HepG2 (cell line): ENCODE results near the gene ZC3H18. TPM values are rescaled to one million over a fixed set of nuclear protein-coding genes. Genes with fewer than 3 reads are reported as not detected.

ENCODE experiments used
- DBP ChIP-seq: sonication (generic); formaldehyde crosslinking; IDR thresholded peaks from 2 replicates; pipeline ENCODE4 v1.4.0; 2020; ENCODE audit warnings: missing genetic modification reagents; ENCODE audit errors: not compliant biosample characterization
- DR1 ChIP-seq: sonication (generic); formaldehyde crosslinking; IDR thresholded peaks from 2 replicates; pipeline ENCODE4 v1.8.0; 2021; ENCODE audit warnings: mild to moderate bottlenecking, missing genetic modification reagents, inconsistent platforms
- FOSL2 ChIP-seq: sonication (generic); formaldehyde crosslinking; IDR thresholded peaks from 2 replicates; pipeline ENCODE4 v1.4.0; 2020; ENCODE audit warnings: missing genetic modification reagents
- MTERF4 ChIP-seq: sonication (generic); formaldehyde crosslinking; IDR thresholded peaks from 2 replicates; pipeline ENCODE4 v1.8.0; 2023; ENCODE audit warnings: mild to moderate bottlenecking, missing genetic modification reagents
- NFYC ChIP-seq: IDR thresholded peaks from 2 replicates; pipeline ENCODE4 v1.6.1; 2016; ENCODE audit warnings: missing genetic modification reagents, missing compliant biosample characterization
- NKX3-1 ChIP-seq: sonication (generic); formaldehyde crosslinking; IDR thresholded peaks from 2 replicates; pipeline ENCODE4 v1.5.0; 2020; ENCODE audit warnings: missing genetic modification reagents
- NR2F6 ChIP-seq, 2 experiments: IDR thresholded peaks; 2 replicates each; pipeline ENCODE4 v1.6.1; 2016; ENCODE audit warnings: antibody characterized with exemption in 1 of 2, mild to moderate bottlenecking in 1 of 2
- PATZ1 ChIP-seq: sonication (generic); formaldehyde crosslinking; IDR thresholded peaks from 2 replicates; pipeline ENCODE4 v1.4.0; 2020; ENCODE audit warnings: missing genetic modification reagents
- RFX5 ChIP-seq: IDR thresholded peaks from 2 replicates; pipeline ENCODE4 v1.6.1; 2011; ENCODE audit warnings: low read depth, low read length, improper control_type of control experiment
- SALL1 ChIP-seq: sonication (generic); formaldehyde crosslinking; IDR thresholded peaks from 2 replicates; pipeline ENCODE4 v1.8.0; 2022; ENCODE audit warnings: mild to moderate bottlenecking, missing genetic modification reagents
- ZBTB2 ChIP-seq: sonication (generic); formaldehyde crosslinking; IDR thresholded peaks from 2 replicates; pipeline ENCODE4 v1.8.0; 2022; ENCODE audit warnings: low read depth, missing genetic modification reagents
- ZNF142 ChIP-seq: sonication (generic); formaldehyde crosslinking; IDR thresholded peaks from 2 replicates; pipeline ENCODE4 v1.4.0; 2020; ENCODE audit warnings: missing genetic modification reagents
- ZNF230 ChIP-seq: sonication (generic); formaldehyde crosslinking; IDR thresholded peaks from 2 replicates; pipeline ENCODE4 v1.4.0; 2020; ENCODE audit warnings: mild to moderate bottlenecking, missing genetic modification reagents
- ZNF260 ChIP-seq: sonication (generic); formaldehyde crosslinking; IDR thresholded peaks from 2 replicates; pipeline ENCODE4 v1.4.0; 2020; ENCODE audit warnings: missing genetic modification reagents, low read depth, mild to moderate bottlenecking, borderline replicate concordance
- ZNF296 ChIP-seq: sonication (generic); formaldehyde crosslinking; conservative IDR thresholded peaks from 2 replicates; pipeline ENCODE4 v1.5.0; 2020; ENCODE audit warnings: mild to moderate bottlenecking, missing genetic modification reagents
- ZNF354B ChIP-seq: sonication (generic); formaldehyde crosslinking; IDR thresholded peaks from 2 replicates; pipeline ENCODE4 v1.8.0; 2022; ENCODE audit warnings: mild to moderate bottlenecking, missing genetic modification reagents
- ZNF430 ChIP-seq: sonication (generic); formaldehyde crosslinking; IDR thresholded peaks from 2 replicates; pipeline ENCODE4 v1.9.0; 2021; ENCODE audit warnings: mild to moderate bottlenecking, missing genetic modification reagents
- ZNF619 ChIP-seq: sonication (generic); formaldehyde crosslinking; IDR thresholded peaks from 2 replicates; pipeline ENCODE4 v1.4.0; 2020; ENCODE audit warnings: mild to moderate bottlenecking, missing genetic modification reagents
- polyA plus RNA-seq, 8 experiments: library from polyadenylated mRNA; depleted of rRNA in 3 of 8; stranded (reverse) in 7 of 8; unstranded in 1 of 8; fragments of >200 nt; fragmentation: Illumina TruSeq in 4 of 8; extraction: Trizol in 4 of 8; gene quantifications; 2 replicates each; pipeline versions ENCODE4 v1.2.1 to v1.2.3, GENCODE V29; 2011 to 2016; ENCODE audit warnings: low read depth in 4 of 8, missing spikeins in 1 of 8, mixed read lengths in 1 of 8; ENCODE audit not compliant: insufficient read depth in 1 of 8
- total RNA-seq, 5 experiments: library from RNA; depleted of rRNA; stranded (reverse); fragments of >200 nt; fragmentation: Illumina TruSeq; extraction: Trizol; gene quantifications; 2 replicates each; pipeline ENCODE4 v1.2.3, GENCODE V29; 2016; ENCODE audit warnings: low read depth in 1 of 5

ZC3H18 gene
- total and polyA plus RNA-seq, 2 of the 13 experiments (the other 11 are each of a cell fraction or from before 2014, with no cell fraction given): 11.2 to 27.4 TPM

GRCh38 chr16:88618182-88618955, 48.2 kb downstream of the ZC3H18 start (continued):
- TF ChIP-seq ZNF142 (CRISPR knock-in tag) (0 out of 2 replicates have a peak, but pooled peaks have one; percentile 67), DR1 (CRISPR knock-in tag) (0 out of 2 replicates have a peak, but pooled peaks have one; percentile 32), ZNF354B (CRISPR knock-in tag) (0 out of 2 replicates have a peak, but pooled peaks have one; percentile 62), ZNF296 (CRISPR knock-in tag) (no peak), ZNF430 (CRISPR knock-in tag) (no peak), NFYC (peak; percentile 15; the same call in 1 of the 2 replicates), ZNF619 (CRISPR knock-in tag) (peak; percentile 60; the same call in 1 of the 2 replicates), ZNF260 (CRISPR knock-in tag) (no peak), ZBTB2 (CRISPR knock-in tag) (no peak), SALL1 (CRISPR knock-in tag) (peak; percentile 80), RFX5 (no peak), FOSL2 (peak; percentile 21; the same call in 1 of the 2 replicates), NKX3-1 (CRISPR knock-in tag) (no peak), DBP (CRISPR knock-in tag) (no peak), PATZ1 (CRISPR knock-in tag) (peak; percentile 94), ZNF230 (0 out of 2 replicates have a peak, but pooled peaks have one; percentile 19), NR2F6 (IDR thresholded peaks at IDR 0.05) (peak; percentile 97), NR2F6 (CRISPR knock-in tag; IDR thresholded peaks at IDR 0.05) (peak; percentile 97), MTERF4 (CRISPR knock-in tag) (no peak)
